Caco-2 (cell line): Measurements from ENCODE around the gene JADE2. TPM values are rescaled to one million over a fixed set of nuclear protein-coding genes. Genes with fewer than 3 reads are reported as not detected.
"Not testable (repeated sequence)": the region's sequence is repeated elsewhere in the genome, so short reads cannot be mapped to it uniquely, and the experiment has no call there.

Experiments used
- BruUV-seq: library from RNA; stranded (reverse); fragments of 400-500 nt; replicated peaks from 2 replicates; lab custom pipeline; 2021; lab: Mats Ljungman, UMichigan
- CTCF ChIA-PET: fragments of 300-600 bp; sonication (Branson Sonifier 250); formaldehyde crosslinking; loops from one replicate; lab custom pipeline; 2022; ENCODE audit warnings: antibody characterized with exemption; lab: Charles Lee
- POLR2A ChIA-PET: fragments of 300-600 bp; sonication (Branson Sonifier 250); formaldehyde crosslinking; loops from one replicate; lab custom pipeline; 2022; ENCODE audit warnings: antibody characterized with exemption; lab: Charles Lee
- DNase-seq, 2 experiments: peaks; one replicate each; pipeline versions ENCODE4 v3.0.0 to v3.0.0-alpha.2; 2020 to 2022
- H3K27me3 ChIP-seq: replicated peaks from 2 replicates; pipeline ENCODE4 v1.6.0; 2011; ENCODE audit warnings: low read length; ENCODE audit not compliant: control insufficient read depth, insufficient read depth
- H3K36me3 ChIP-seq: 2 replicates; pipeline ENCODE4 v1.5.1; 2011; ENCODE audit warnings: low read length; ENCODE audit not compliant: control insufficient read depth, insufficient read depth
- H3K4me1 ChIP-seq: fragments of 250-450 bp; sonication (Bioruptor Pico); 2 replicates; pipeline ENCODE4 v1.5.1; 2020; ENCODE audit warnings: mild to moderate bottlenecking
- H3K4me3 ChIP-seq: 2 replicates; pipeline ENCODE4 v1.5.1; 2011; ENCODE audit warnings: low read depth, mild to moderate bottlenecking, control low read depth, low read length
- H3K9me3 ChIP-seq: fragments of 250-450 bp; sonication (Bioruptor Pico); 2 replicates; pipeline ENCODE4 v1.5.1; 2020; ENCODE audit warnings: mild to moderate bottlenecking, moderate library complexity
- H3K27ac Mint-ChIP-seq: one replicate; pipeline ENCODE4 v1.8.0; 2022; ENCODE audit warnings: mixed read lengths; ENCODE audit not compliant: unreplicated experiment
- H3K27me3 Mint-ChIP-seq: one replicate; pipeline ENCODE4 v1.8.0; 2022; ENCODE audit warnings: mixed read lengths; ENCODE audit not compliant: insufficient read depth, unreplicated experiment
- H3K36me3 Mint-ChIP-seq: one replicate; pipeline ENCODE4 v1.8.0; 2022; ENCODE audit warnings: mild to moderate bottlenecking, mixed read lengths; ENCODE audit not compliant: insufficient read depth, unreplicated experiment
- H3K4me1 Mint-ChIP-seq: one replicate; pipeline ENCODE4 v1.8.0; 2022; ENCODE audit warnings: low read depth, mixed read lengths; ENCODE audit not compliant: unreplicated experiment
- H3K4me3 Mint-ChIP-seq: one replicate; pipeline ENCODE4 v1.8.0; 2022; ENCODE audit warnings: mild to moderate bottlenecking, moderate library complexity, mixed read lengths; ENCODE audit not compliant: unreplicated experiment
- H3K9me3 Mint-ChIP-seq: one replicate; pipeline ENCODE4 v1.8.0; 2022; ENCODE audit warnings: mixed read lengths; ENCODE audit not compliant: unreplicated experiment
- intact Hi-C: fragments of 100-400 bp; cut with micrococcal nuclease; formaldehyde crosslinking; loops from one replicate; pipeline ENCODE4 v1.10.0; 2022; ENCODE audit not compliant: unreplicated experiment
- total RNA-seq: library from RNA; stranded (reverse); gene quantifications from 2 replicates; pipeline ENCODE4 v1.2.3, GENCODE V29; 2022
- TF ChIP-seq, protein P1 (sequence below), 2 experiments: fragments of 200-600 bp in 1 of 2; IDR thresholded peaks; 1 replicate in 1 of 2; 2 replicates in 1 of 2; pipeline versions ENCODE4 v1.5.1 to v1.8.0; 2011 to 2022; ENCODE audit warnings: antibody characterized with exemption in 1 of 2, control low read depth in 1 of 2, inconsistent platforms in 1 of 2, low read depth in 1 of 2, low read length in 1 of 2, mild to moderate bottlenecking in 1 of 2, moderate library complexity in 1 of 2; ENCODE audit not compliant: insufficient read depth in 1 of 2, severe bottlenecking in 1 of 2, unreplicated experiment in 1 of 2

Gene JADE2
- total RNA-seq, 1 experiment from 2014 or later: 67.6 TPM

DNA sequence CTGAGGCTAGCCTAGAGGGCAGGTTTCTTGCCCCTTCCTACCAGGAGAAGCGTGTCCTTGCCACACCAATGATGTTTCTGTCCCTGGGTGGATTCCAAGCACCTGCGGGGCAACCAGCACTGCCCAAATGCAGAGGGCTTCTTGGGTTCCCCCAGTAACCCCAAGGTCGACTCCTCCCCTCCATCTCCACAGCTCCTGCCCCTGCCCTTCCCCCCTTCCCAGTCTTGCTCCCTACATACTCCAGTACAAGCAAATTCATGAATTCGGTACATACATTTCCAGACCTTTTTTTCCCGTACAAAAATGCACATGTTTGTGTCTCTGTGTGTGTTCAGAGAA, 12.8 kb upstream of the JADE2 start:
- H3K9me3 ChIP-seq: no peaks in the 10 kb centered on the region
- Mint-ChIP-seq H3K9me3 (no peaks in the 10 kb centered on the region), H3K4me3 (peak overlapping the region; percentile 40), H3K27ac (peak overlapping the region; percentile 92), H3K4me1 (peaks cover 44% of the 10 kb centered on the region), H3K36me3 (peaks cover 17% of the 10 kb centered on the region), H3K27me3 (no peaks in the 10 kb centered on the region)
- ChIA-PET POLR2A (interaction anchor here (0.7 to 2.7 kb wide), 5 partner anchors 12 to 101 kb away, joined by 3 to 41 read pairs (median 10); partner anchors contain the start of genes CDKN2AIPNL and JADE2), CTCF (interaction anchor here (1.5 to 2.2 kb wide), 3 partner anchors 12 to 101 kb away, joined by 10 to 19 read pairs (median 18); partner anchors contain the start of genes CDKN2AIPNL and JADE2)
- no peak overlapping the region for H3K4me3 ChIP-seq
- no peaks in the 10 kb centered on the region for H3K27me3 ChIP-seq
- DNase-seq: peak in 1 of 2 experiments; percentile 23
- H3K36me3 ChIP-seq: no peaks in the 10 kb centered on the region; the same call in 1 of the 2 replicates
- H3K4me1 ChIP-seq: peaks cover 46% of the 10 kb centered on the region
- no TSS peak for BruUV-seq
- TF ChIP-seq, protein P1, sequence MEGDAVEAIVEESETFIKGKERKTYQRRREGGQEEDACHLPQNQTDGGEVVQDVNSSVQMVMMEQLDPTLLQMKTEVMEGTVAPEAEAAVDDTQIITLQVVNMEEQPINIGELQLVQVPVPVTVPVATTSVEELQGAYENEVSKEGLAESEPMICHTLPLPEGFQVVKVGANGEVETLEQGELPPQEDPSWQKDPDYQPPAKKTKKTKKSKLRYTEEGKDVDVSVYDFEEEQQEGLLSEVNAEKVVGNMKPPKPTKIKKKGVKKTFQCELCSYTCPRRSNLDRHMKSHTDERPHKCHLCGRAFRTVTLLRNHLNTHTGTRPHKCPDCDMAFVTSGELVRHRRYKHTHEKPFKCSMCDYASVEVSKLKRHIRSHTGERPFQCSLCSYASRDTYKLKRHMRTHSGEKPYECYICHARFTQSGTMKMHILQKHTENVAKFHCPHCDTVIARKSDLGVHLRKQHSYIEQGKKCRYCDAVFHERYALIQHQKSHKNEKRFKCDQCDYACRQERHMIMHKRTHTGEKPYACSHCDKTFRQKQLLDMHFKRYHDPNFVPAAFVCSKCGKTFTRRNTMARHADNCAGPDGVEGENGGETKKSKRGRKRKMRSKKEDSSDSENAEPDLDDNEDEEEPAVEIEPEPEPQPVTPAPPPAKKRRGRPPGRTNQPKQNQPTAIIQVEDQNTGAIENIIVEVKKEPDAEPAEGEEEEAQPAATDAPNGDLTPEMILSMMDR (IDR thresholded peaks at IDR 0.05; ENCODE audit: insufficient read depth in 1 of 2, low read depth in 1 of 2, low read length in 1 of 2, severe bottlenecking in 1 of 2, unreplicated experiment in 1 of 2): no peak
- intact Hi-C loops: loop anchor here (1.0 to 5.0 kb wide), 5 partner anchors 12 to 210 kb away; partner anchors contain the start of genes CDKN2AIPNL and UBE2B

DNA sequence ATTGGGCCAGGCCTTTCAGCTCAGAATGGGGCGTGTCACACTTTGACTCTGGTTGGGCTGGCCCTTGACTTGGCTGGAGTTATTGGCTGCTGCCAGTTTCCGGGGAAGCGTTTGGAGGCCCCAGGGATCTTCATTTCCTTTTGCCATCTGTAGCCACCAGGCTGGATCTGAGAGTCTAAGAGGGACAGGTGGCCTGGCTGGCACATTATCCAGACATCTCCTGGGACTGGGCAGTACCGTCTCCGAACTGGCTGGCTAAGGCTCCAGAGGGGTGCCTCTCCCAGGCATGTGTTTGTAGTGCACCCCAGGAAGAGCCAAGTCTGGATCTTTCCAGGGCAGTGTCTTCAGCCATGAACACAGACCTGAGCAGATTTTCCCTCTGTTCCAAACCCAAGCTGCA, 9.7 kb upstream of the JADE2 start:
- BruUV-seq: no TSS peak
- no peak overlapping the region for H3K27ac Mint-ChIP-seq
- peaks cover 26% of the 10 kb centered on the region for H3K4me1 Mint-ChIP-seq
- H3K27me3 Mint-ChIP-seq: no peaks in the 10 kb centered on the region
- no peak overlapping the region for H3K4me3 ChIP-seq
- POLR2A ChIA-PET: no interaction called here
- H3K9me3 Mint-ChIP-seq: no peaks in the 10 kb centered on the region
- no peak for DNase-seq
- H3K36me3 Mint-ChIP-seq: peaks cover 11% of the 10 kb centered on the region
- no peaks in the 10 kb centered on the region for H3K27me3 ChIP-seq
- H3K4me1 ChIP-seq: peaks cover 26% of the 10 kb centered on the region
- intact Hi-C loops: no loop called here
- H3K36me3 ChIP-seq: no peaks in the 10 kb centered on the region
- no peak overlapping the region for H3K4me3 Mint-ChIP-seq
- CTCF ChIA-PET: no interaction called here
- H3K9me3 ChIP-seq: no peaks in the 10 kb centered on the region
- TF ChIP-seq, protein P1 (IDR thresholded peaks at IDR 0.05; ENCODE audit: insufficient read depth in 1 of 2, low read depth in 1 of 2, low read length in 1 of 2, severe bottlenecking in 1 of 2, unreplicated experiment in 1 of 2): no peak

DNA sequence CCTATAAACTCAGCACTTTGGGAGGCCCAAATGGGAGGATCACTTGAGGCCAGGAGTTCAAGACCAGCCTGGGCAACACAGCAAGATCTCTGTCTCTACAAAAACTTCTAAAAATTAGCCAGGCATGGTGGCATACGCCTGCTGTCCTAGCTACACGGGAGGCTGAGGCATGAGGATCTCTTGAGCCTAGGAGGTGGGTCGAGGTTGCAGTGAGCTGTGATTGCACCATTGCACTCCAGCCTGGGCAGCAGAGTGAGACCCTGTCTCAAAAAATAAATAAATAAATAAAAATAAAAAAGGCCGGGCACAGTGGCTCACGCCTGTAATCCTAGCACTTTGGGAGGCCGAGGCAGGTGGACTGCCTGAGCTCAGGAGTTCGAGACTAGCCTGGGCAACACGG, 8.5 kb upstream of the JADE2 start:
- H3K9me3 ChIP-seq, H3K36me3 ChIP-seq, H3K27ac Mint-ChIP-seq, DNase-seq, H3K27me3 Mint-ChIP-seq, H3K4me3 Mint-ChIP-seq, intact Hi-C loops, H3K27me3 ChIP-seq, H3K9me3 Mint-ChIP-seq, H3K36me3 Mint-ChIP-seq, BruUV-seq, POLR2A ChIA-PET, CTCF ChIA-PET, H3K4me3 ChIP-seq: not testable (repeated sequence)
- H3K4me1 ChIP-seq: peaks cover 14% of the 10 kb centered on the region
- H3K4me1 Mint-ChIP-seq: peaks cover 16% of the 10 kb centered on the region
